ENCODE measurements around the gene SLC27A3.

DNA sequence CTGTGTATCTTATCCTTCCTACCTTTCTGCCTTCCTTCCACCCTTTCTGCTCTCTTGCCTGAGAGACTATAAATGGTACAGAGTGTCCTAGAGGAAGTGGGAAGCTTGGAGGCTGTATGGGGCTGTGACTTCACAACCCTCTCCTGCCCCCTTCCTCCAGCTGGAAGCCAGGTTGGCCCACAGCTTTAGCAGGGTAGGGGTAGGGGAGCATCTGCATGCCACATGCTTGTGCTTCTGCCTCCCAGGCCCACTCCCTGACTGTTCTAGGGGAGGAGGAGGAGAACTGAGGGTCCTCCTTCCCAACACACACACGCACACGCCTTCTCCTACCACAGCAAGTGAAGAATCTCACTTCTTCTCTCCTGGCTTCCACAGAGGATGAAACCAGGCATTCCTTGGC, 3.9 kb upstream of the SLC27A3 start:
- TF ChIP-seq, protein P1, sequence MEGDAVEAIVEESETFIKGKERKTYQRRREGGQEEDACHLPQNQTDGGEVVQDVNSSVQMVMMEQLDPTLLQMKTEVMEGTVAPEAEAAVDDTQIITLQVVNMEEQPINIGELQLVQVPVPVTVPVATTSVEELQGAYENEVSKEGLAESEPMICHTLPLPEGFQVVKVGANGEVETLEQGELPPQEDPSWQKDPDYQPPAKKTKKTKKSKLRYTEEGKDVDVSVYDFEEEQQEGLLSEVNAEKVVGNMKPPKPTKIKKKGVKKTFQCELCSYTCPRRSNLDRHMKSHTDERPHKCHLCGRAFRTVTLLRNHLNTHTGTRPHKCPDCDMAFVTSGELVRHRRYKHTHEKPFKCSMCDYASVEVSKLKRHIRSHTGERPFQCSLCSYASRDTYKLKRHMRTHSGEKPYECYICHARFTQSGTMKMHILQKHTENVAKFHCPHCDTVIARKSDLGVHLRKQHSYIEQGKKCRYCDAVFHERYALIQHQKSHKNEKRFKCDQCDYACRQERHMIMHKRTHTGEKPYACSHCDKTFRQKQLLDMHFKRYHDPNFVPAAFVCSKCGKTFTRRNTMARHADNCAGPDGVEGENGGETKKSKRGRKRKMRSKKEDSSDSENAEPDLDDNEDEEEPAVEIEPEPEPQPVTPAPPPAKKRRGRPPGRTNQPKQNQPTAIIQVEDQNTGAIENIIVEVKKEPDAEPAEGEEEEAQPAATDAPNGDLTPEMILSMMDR (IDR thresholded peaks at IDR 0.05): no peak
- TF ChIP-seq POLR2A (IDR thresholded peaks at IDR 0.05): no peak

Measured in heart left ventricle (tissue), 13 donors.